Heart right ventricle (tissue), 16 donors: ENCODE measurements around the gene APLF. TPM values are rescaled to one million over a fixed set of nuclear protein-coding genes. Genes with fewer than 3 reads are reported as not detected.

Experiments
- ATAC-seq, 8 donors: fragments of 200-7000 bp; cut with Tn5 transposase; one replicate each; pipeline ENCODE4 v1.9.1; 2020; ENCODE audit warnings: mild to moderate bottlenecking in 8 of 8, moderate library complexity in 8 of 8, moderate number of reproducible peaks in 1 of 8
- DNase-seq, 2 donors: peaks; one replicate each; pipeline ENCODE4 v3.0.0-alpha.2; 2020
- H3K27ac ChIP-seq, 10 donors: fragments of 200-600 bp; sonication (generic) in 2 of 10; one replicate each; pipeline versions ENCODE4 v1.5.0 to v1.8.0; 2020 to 2022; ENCODE audit warnings: mild to moderate bottlenecking in 3 of 10
- H3K27me3 ChIP-seq, 7 donors: fragments of 200-600 bp; one replicate each; pipeline ENCODE4 v1.8.0; 2021 to 2022; ENCODE audit warnings: mild to moderate bottlenecking in 2 of 7
- H3K36me3 ChIP-seq, 9 donors: fragments of 200-600 bp; sonication (generic) in 1 of 9; one replicate each; pipeline versions ENCODE4 v1.5.0 to v1.8.0; 2020 to 2022; ENCODE audit warnings: mild to moderate bottlenecking in 2 of 9
- H3K4me1 ChIP-seq, 9 donors: fragments of 200-600 bp; sonication (generic) in 1 of 9; one replicate each; pipeline versions ENCODE4 v1.5.0 to v1.8.0; 2020 to 2022; ENCODE audit warnings: mild to moderate bottlenecking in 4 of 9
- H3K4me3 ChIP-seq, 10 donors: fragments of 200-600 bp; sonication (generic) in 2 of 10; one replicate each; pipeline versions ENCODE4 v1.5.0 to v1.8.0; 2020 to 2022; ENCODE audit warnings: mild to moderate bottlenecking in 7 of 10, moderate library complexity in 2 of 10
- H3K9me3 ChIP-seq, 11 donors: fragments of 200-600 bp in 10 of 11; sonication (generic) in 2 of 11; one replicate each; pipeline versions ENCODE4 v1.5.0 to v1.8.0; 2013 to 2022; ENCODE audit warnings: mild to moderate bottlenecking in 2 of 11, control low read depth in 1 of 11, moderate library complexity in 1 of 11
- CTCF ChIP-seq, 9 donors: fragments of 200-600 bp; sonication (generic) in 2 of 9; IDR thresholded peaks; one replicate each; pipeline versions ENCODE4 v1.5.0 to v1.8.0; 2021 to 2022; ENCODE audit warnings: antibody characterized with exemption in 9 of 9, mild to moderate bottlenecking in 5 of 9, moderate library complexity in 1 of 9
- WGBS, 2 donors: extraction: QIAGEN DNeasy Blood & Tissue Kit; methylation state at CpG; one replicate each; pipeline ENCODE4 v1.1.7; 2013; ENCODE audit warnings: inconsistent platforms in 1 of 2; 5-methylcytosine and 5-hydroxymethylcytosine counted together
- intact Hi-C, 10 donors: fragments of 100-400 bp; cut with DNase I; formaldehyde crosslinking; loops; one replicate each; pipeline versions ENCODE4 v1.11.1 to v1.14.2; 2022
- polyA plus RNA-seq, 2 donors: library from polyadenylated mRNA; stranded (reverse); fragments of 200-250 nt; gene quantifications; one replicate each; pipeline ENCODE4 v1.2.3, GENCODE V29; 2013
- total RNA-seq, 10 donors: library from RNA; stranded (reverse); fragmentation: NEBNext Ultra II Directional in 3 of 10; extraction: Animal tissue kit (Norgen Biotek cat#: 25700) in 3 of 10; gene quantifications; one replicate each; pipeline versions ENCODE4 v1.2.1 to v1.2.4, GENCODE V29; 2021 to 2023
- donor health status: Arrhythmogenic right ventricular cardiomyopathy.
- donor health status: ischemic (EF 13 %, LVEDD 7.1; RV severe dilation, severe dysfunction).
- donor health status: healthy with polysubstance abuse.
- donor health status: DM: no; HTN: yes; CAD: no.
- donor health status: DM: no; HTN: no; CAD: no.
- donor health status: ischemic (EF 25% LVEDD 6.9; RV normal size, moderate dysfunction).
- donor health status: ischemic (EF 25% LVEDD 5.7; RV mildly dilated, moderate dysfunction).
- donor health status: healthy.
- donor health status: DM: yes; HTN: yes; CAD: no.
- donor health status: Ischemic cardiomyopathy.
- donor health status: ischemic (EF 35%, LVEDD 5.7; RV mildly dilated, moderate dysfunction).
- donor health status: nonischemic (EF 11% LVEDD 7.7; RV severe dilation, severe dysfunction).
- donor health status: DM: yes; HTN: yes; CAD: no.
- donor health status: PGD.
- donor health status: ischemic (EF 29% LVEDD 5.4; RV normal size, mild dysfunction).
- donor health status: nonischemic (EF 23%, LVEDD 6.1; RV moderate dilation, normal function).

APLF gene
- total and polyA plus RNA-seq, 12 donors = 0.38 to 6.5 (median 4.9) TPM

DNA sequence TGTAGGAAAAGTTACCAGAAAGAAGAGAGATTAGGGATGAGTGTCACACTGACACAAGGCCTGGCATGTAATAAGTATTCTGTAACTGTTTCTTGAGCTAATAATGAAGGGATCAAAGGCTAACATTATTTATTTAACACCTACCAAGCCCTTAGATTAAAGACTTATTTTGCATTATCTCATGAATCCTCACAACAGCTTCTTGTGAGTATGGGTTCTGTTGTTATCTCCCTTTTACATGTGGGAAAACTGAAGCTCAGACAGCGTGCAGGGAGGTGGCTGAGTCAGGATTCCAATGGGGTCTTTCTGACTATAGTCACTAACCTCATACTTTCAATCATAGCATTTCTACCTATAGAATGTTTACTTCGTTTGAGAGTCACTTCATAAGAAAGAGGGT, 97.0 kb downstream of the APLF start:
- ATAC-seq (no peak), DNase-seq (no peak)
- Histone ChIP-seq H3K4me3 (no peak overlapping the region), H3K9me3 (no peaks in the 10 kb centered on the region), H3K27ac (no peak overlapping the region), H3K4me1 (no peaks in the 10 kb centered on the region), H3K36me3 (no peaks in the 10 kb centered on the region), H3K27me3 (no peaks in the 10 kb centered on the region)
- TF ChIP-seq CTCF (IDR thresholded peaks at IDR 0.05) = no peak
- WGBS, 2 donors = 71 to 82% methylated on average over 2 of the region's 2 CpGs
- intact Hi-C loops = no loop called here

DNA sequence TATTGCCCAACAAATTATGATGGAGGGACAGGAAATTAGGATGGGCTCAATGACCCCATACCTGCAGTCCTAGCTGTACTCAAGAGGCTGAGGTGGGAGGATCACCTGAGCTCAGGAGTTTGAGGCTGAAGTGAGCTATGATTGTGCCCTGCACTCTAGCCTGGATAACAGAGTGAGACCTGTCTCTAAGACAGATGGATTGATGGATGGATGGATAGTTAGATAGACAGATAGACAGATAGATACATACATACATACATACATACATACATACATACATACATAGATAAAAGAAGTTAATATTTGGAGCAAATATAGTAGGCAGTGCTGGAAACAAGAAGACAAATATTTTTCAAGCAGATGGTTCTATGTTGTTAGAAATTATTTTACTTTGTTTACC, 97.9 kb downstream of the APLF start:
- intact Hi-C loops = no loop called here
- DNase-seq (no peak), ATAC-seq (no peak)
- no peak for TF ChIP-seq CTCF (IDR thresholded peaks at IDR 0.05)
- H3K4me3 ChIP-seq = no peak overlapping the region
- H3K4me1 ChIP-seq = no peaks in the 10 kb centered on the region
- peaks cover 0 to 1% (median 0%) of the 10 kb centered on the region in 11 donors for H3K9me3 ChIP-seq
- no peak overlapping the region for H3K27ac ChIP-seq
- no peaks in the 10 kb centered on the region for H3K27me3 ChIP-seq
- no peaks in the 10 kb centered on the region for H3K36me3 ChIP-seq

- no peak overlapping the region for H3K27ac ChIP-seq
- no peaks in the 10 kb centered on the region for H3K27me3 ChIP-seq
- ATAC-seq (no peak), DNase-seq (no peak)
- intact Hi-C loops = no loop called here
- no peaks in the 10 kb centered on the region for H3K4me1 ChIP-seq
- no peak overlapping the region for H3K4me3 ChIP-seq
- no peak for TF ChIP-seq CTCF (IDR thresholded peaks at IDR 0.05)
- no peaks in the 10 kb centered on the region for H3K36me3 ChIP-seq
- peaks cover 0 to 3% (median 0%) of the 10 kb centered on the region in 11 donors for H3K9me3 ChIP-seq
- WGBS, 2 donors = 81 to 83% methylated on average over 4 of the region's 4 CpGs
These were observed 98.5 kb downstream of the APLF start for GRCh38 chr2:68565858-68566257.

DNA sequence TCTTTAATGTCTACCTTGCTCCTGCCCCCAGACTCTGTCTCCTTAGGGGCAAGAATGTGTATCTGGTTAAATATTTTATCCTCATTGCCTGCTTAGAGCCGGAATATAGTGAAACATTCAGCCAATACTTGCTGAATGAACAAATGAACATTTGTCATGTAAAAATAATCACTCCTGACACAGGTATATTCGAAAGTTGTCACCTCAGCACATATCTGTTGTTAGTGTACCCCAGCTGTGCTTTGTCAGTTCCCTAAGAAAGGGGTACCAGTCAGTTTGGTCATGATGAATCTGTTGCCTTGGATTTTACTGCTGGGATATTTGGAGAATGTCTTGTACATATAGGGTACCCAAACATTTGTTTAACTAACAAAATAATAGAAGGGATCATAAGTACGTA, 99.0 kb downstream of the APLF start:
- H3K4me3 ChIP-seq = no peak overlapping the region
- TF ChIP-seq CTCF (IDR thresholded peaks at IDR 0.05) = no peak
- no peaks in the 10 kb centered on the region for H3K36me3 ChIP-seq
- no peak overlapping the region for H3K27ac ChIP-seq
- WGBS, 2 donors = 92 to 97% methylated on average over 3 of the region's 3 CpGs
- DNase-seq (no peak), ATAC-seq (no peak)
- no peaks in the 10 kb centered on the region for H3K4me1 ChIP-seq
- intact Hi-C loops = no loop called here
- H3K9me3 ChIP-seq = peaks cover 0 to 3% (median 0%) of the 10 kb centered on the region in 11 donors
- H3K27me3 ChIP-seq = no peaks in the 10 kb centered on the region

GRCh38 chr2:68568116-68568515, 100.7 kb downstream of the APLF start:
- intact Hi-C loops = no loop called here

More at GRCh38 chr2:68568116-68568515, 100.7 kb downstream of the APLF start:
- no peaks in the 10 kb centered on the region for H3K36me3 ChIP-seq
- H3K9me3 ChIP-seq = peaks cover 0 to 3% (median 0%) of the 10 kb centered on the region in 11 donors
- 77 to 81% methylated on average over 1 of the region's 1 CpG for WGBS, 2 donors
- H3K27me3 ChIP-seq = no peaks in the 10 kb centered on the region
- ATAC-seq (no peak), DNase-seq (no peak)
- TF ChIP-seq CTCF (IDR thresholded peaks at IDR 0.05) = no peak
- H3K4me3 ChIP-seq = no peak overlapping the region
- no peaks in the 10 kb centered on the region for H3K4me1 ChIP-seq
- H3K27ac ChIP-seq = no peak overlapping the region
